Measurements from ENCODE around the gene MTHFD1. TPM values are rescaled to one million over a fixed set of nuclear protein-coding genes. Genes with fewer than 3 reads are reported as not detected.

The MTHFD1 gene
- total RNA-seq, 1 donor = 28.2 TPM

- Histone ChIP-seq H3K79me2 (ENCODE audit: insufficient read depth, low read length) (no peaks in the 10 kb centered on the region), H3K36me3 (ENCODE audit: insufficient read depth, low read length) (peaks cover 17% of the 10 kb centered on the region), H4K20me1 (ENCODE audit: insufficient read depth, low read length) (no peaks in the 10 kb centered on the region), H3K9me3 (ENCODE audit: low read depth, low read length) (no peaks in the 10 kb centered on the region), H3K4me1 (ENCODE audit: insufficient read depth, low read length) (peaks cover 46% of the 10 kb centered on the region), H3K27me3 (ENCODE audit: insufficient read depth, low read length) (no peaks in the 10 kb centered on the region), H3K27ac (ENCODE audit: low read depth, low read length) (no peak overlapping the region), H2AFZ (ENCODE audit: low read length) (no peak overlapping the region), H3K4me2 (ENCODE audit: insufficient read depth, low read length) (no peak overlapping the region), H3K4me3 (ENCODE audit: insufficient read depth, low read length) (no peak overlapping the region)
- TF ChIP-seq, protein P1, sequence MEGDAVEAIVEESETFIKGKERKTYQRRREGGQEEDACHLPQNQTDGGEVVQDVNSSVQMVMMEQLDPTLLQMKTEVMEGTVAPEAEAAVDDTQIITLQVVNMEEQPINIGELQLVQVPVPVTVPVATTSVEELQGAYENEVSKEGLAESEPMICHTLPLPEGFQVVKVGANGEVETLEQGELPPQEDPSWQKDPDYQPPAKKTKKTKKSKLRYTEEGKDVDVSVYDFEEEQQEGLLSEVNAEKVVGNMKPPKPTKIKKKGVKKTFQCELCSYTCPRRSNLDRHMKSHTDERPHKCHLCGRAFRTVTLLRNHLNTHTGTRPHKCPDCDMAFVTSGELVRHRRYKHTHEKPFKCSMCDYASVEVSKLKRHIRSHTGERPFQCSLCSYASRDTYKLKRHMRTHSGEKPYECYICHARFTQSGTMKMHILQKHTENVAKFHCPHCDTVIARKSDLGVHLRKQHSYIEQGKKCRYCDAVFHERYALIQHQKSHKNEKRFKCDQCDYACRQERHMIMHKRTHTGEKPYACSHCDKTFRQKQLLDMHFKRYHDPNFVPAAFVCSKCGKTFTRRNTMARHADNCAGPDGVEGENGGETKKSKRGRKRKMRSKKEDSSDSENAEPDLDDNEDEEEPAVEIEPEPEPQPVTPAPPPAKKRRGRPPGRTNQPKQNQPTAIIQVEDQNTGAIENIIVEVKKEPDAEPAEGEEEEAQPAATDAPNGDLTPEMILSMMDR (IDR thresholded peaks at IDR 0.05; ENCODE audit: extremely low read depth, low read depth, low read length) = no peak
- no peak for DNase-seq (ENCODE audit: insufficient read length, low spot score, missing footprints)
Measured at GRCh38 chr14:64442300-64442988, 54.3 kb downstream of the MTHFD1 start.

GRCh38 chr14:64444140-64444539 lies 56.0 kb downstream of the MTHFD1 start:
- Histone ChIP-seq H3K9me3 (ENCODE audit: low read depth, low read length) (no peaks in the 10 kb centered on the region), H3K4me3 (ENCODE audit: insufficient read depth, low read length) (no peak overlapping the region), H3K79me2 (ENCODE audit: insufficient read depth, low read length) (no peaks in the 10 kb centered on the region), H3K36me3 (ENCODE audit: insufficient read depth, low read length) (peaks cover 28% of the 10 kb centered on the region), H4K20me1 (ENCODE audit: insufficient read depth, low read length) (no peaks in the 10 kb centered on the region), H2AFZ (ENCODE audit: low read length) (no peak overlapping the region), H3K27me3 (ENCODE audit: insufficient read depth, low read length) (no peaks in the 10 kb centered on the region), H3K4me2 (ENCODE audit: insufficient read depth, low read length) (no peak overlapping the region), H3K4me1 (ENCODE audit: insufficient read depth, low read length) (peaks cover 30% of the 10 kb centered on the region), H3K27ac (ENCODE audit: low read depth, low read length) (no peak overlapping the region)
- TF ChIP-seq, protein P1 (IDR thresholded peaks at IDR 0.05; ENCODE audit: extremely low read depth, low read depth, low read length) = no peak
- DNase-seq (ENCODE audit: insufficient read length, low spot score, missing footprints) = no peak

DNA sequence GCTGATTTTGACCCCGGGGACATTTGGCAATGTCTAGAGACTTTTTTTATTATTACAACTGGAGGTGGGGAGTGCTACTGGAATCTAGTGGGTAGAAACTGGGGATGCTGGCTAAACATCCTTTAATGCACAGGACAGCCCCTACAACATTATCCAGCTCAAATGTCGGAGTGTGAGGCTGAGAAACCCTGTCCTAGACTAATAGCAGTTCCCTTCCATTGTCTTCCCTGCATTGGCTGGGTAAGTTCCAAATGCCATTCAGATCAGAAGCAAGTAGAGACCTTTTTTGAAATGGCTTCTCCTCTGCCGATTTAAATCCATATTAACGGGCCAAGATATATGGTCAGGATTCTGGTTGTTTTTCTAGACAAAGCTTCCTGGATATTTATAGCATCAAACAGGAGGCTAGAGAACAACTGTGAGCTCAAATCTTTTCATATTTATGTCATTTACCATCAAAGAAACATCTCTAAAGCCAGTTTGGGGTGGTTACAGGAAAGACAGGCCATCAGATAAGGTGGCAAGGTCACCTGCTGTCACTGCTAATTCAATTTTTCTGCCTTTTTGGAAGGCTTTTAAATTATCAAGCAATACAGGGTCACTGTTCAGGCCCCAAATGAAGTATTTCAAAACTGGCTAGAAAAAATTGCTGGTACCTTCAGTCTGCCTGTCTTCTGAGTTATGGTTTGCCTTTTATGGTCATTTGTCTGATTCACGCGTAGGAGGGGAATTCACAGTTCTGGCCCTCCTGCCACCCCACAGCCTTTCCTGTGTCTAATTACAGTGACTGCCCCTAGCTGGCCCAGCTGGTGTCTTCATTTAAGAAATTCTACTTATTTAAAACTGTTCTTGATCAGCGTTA lies 57.1 kb downstream of the MTHFD1 start:
- Histone ChIP-seq H3K27me3 (ENCODE audit: insufficient read depth, low read length) (no peaks in the 10 kb centered on the region), H3K4me2 (ENCODE audit: insufficient read depth, low read length) (peak overlapping the region; percentile 31), H3K4me1 (ENCODE audit: insufficient read depth, low read length) (peaks cover 24% of the 10 kb centered on the region), H3K79me2 (ENCODE audit: insufficient read depth, low read length) (no peaks in the 10 kb centered on the region), H2AFZ (ENCODE audit: low read length) (peak overlapping the region; percentile 61), H3K27ac (ENCODE audit: low read depth, low read length) (peak overlapping the region; percentile 58), H3K9me3 (ENCODE audit: low read depth, low read length) (no peaks in the 10 kb centered on the region), H3K36me3 (ENCODE audit: insufficient read depth, low read length) (peaks cover 35% of the 10 kb centered on the region), H3K4me3 (ENCODE audit: insufficient read depth, low read length) (no peak overlapping the region), H4K20me1 (ENCODE audit: insufficient read depth, low read length) (no peaks in the 10 kb centered on the region)
- TF ChIP-seq, protein P1 (IDR thresholded peaks at IDR 0.05; ENCODE audit: extremely low read depth, low read depth, low read length) = no peak
- peak; percentile 90 for DNase-seq (ENCODE audit: insufficient read length, low spot score, missing footprints)
